Body of pancreas (tissue), 4 donors: ENCODE results near the gene TRAPPC2L.

ENCODE experiments used
- CTCF ChIP-seq, 7 experiments: fragments of 450-650 bp in 4 of 7; fragments of 200-600 bp in 3 of 7; sonication (generic) in 3 of 7; IDR thresholded peaks; one replicate each; pipeline ENCODE4 v1.5.1; 2016 to 2019; ENCODE audit warnings: antibody characterized with exemption in 7 of 7
- POLR2A ChIP-seq, 3 donors: fragments of 450-650 bp; IDR thresholded peaks; one replicate each; pipeline ENCODE4 v1.6.1; 2016; ENCODE audit warnings: antibody characterized with exemption in 3 of 3, mild to moderate bottlenecking in 2 of 3

GRCh38 chr16:88892065-88892464, 35.1 kb downstream of the TRAPPC2L start:
- TF ChIP-seq CTCF (IDR thresholded peaks at IDR 0.05) (no peak), POLR2A (IDR thresholded peaks at IDR 0.05) (no peak)
